CD4-positive, alpha-beta T cell (primary cell): Measurements from ENCODE around the gene TNC. TPM values are rescaled to one million over a fixed set of nuclear protein-coding genes. Genes with fewer than 3 reads are reported as not detected.

Experiments used
- ATAC-seq: fragments of 200-7000 bp; cut with Tn5 transposase; one replicate; pipeline ENCODE4 v1.10.0; 2022; ENCODE audit warnings: mild to moderate bottlenecking; ENCODE audit not compliant: poor library complexity
- CTCF ChIA-PET: fragments of 350-600 bp; sonication (Branson Sonifier 250); formaldehyde crosslinking; loops from one replicate; lab custom pipeline; 2021; ENCODE audit warnings: antibody characterized with exemption, inconsistent platforms; lab: Charles Lee
- POLR2A ChIA-PET: fragments of 350-600 bp; sonication (Branson Sonifier 250); formaldehyde crosslinking; loops from one replicate; lab custom pipeline; 2021; ENCODE audit warnings: antibody characterized with exemption, inconsistent platforms; lab: Charles Lee
- DNase-seq, 14 experiments: peaks; one replicate each; pipeline ENCODE4 v3.0.0-alpha.2; 2013 to 2020; ENCODE audit warnings: mixed read lengths in 2 of 14
- H3K27ac ChIP-seq, 2 donors: one replicate each; pipeline versions ENCODE4 v1.5.1 to v1.7.0; 2013; ENCODE audit warnings: low read length in 2 of 2, low read depth in 1 of 2, mild to moderate bottlenecking in 1 of 2
- H3K27me3 ChIP-seq, 2 experiments: 1 replicate in 1 of 2; 2 replicates in 1 of 2; pipeline versions ENCODE4 v1.6.1 to v1.7.0; 2013; ENCODE audit warnings: low read length in 2 of 2, control low read depth in 1 of 2, mild to moderate bottlenecking in 1 of 2, moderate library complexity in 1 of 2; ENCODE audit not compliant: insufficient read depth in 2 of 2, control insufficient read depth in 1 of 2
- H3K36me3 ChIP-seq: one replicate; pipeline ENCODE4 v1.6.1; 2013; ENCODE audit warnings: low read length, control low read depth; ENCODE audit not compliant: insufficient read depth
- H3K4me1 ChIP-seq: one replicate; pipeline ENCODE4 v1.6.1; 2013; ENCODE audit warnings: low read length, control low read depth; ENCODE audit not compliant: insufficient read depth
- H3K4me3 ChIP-seq: one replicate; pipeline ENCODE4 v1.5.1; 2013; ENCODE audit warnings: mild to moderate bottlenecking, low read length, moderate library complexity
- H3K9me3 ChIP-seq, 2 experiments: 1 replicate in 1 of 2; 2 replicates in 1 of 2; pipeline versions ENCODE4 v1.6.1 to v1.7.0; 2013; ENCODE audit warnings: low read length in 2 of 2, mild to moderate bottlenecking in 2 of 2, control low read depth in 1 of 2, moderate library complexity in 1 of 2; ENCODE audit not compliant: control insufficient read depth in 1 of 2, insufficient read depth in 1 of 2
- H3K27ac Mint-ChIP-seq: one replicate; pipeline ENCODE4 v1.8.0; 2020; ENCODE audit warnings: mixed read lengths
- H3K27me3 Mint-ChIP-seq: one replicate; pipeline ENCODE4 v1.8.0; 2021; ENCODE audit warnings: mixed read lengths
- H3K36me3 Mint-ChIP-seq: one replicate; pipeline ENCODE4 v1.8.0; 2021; ENCODE audit warnings: low read depth, mixed read lengths
- H3K4me1 Mint-ChIP-seq: one replicate; pipeline ENCODE4 v1.8.0; 2021; ENCODE audit warnings: low read depth, mixed read lengths
- H3K4me3 Mint-ChIP-seq: one replicate; pipeline ENCODE4 v1.8.0; 2020; ENCODE audit warnings: mild to moderate bottlenecking, mixed read lengths
- H3K9me3 Mint-ChIP-seq: one replicate; pipeline ENCODE4 v1.8.0; 2020; ENCODE audit warnings: mixed read lengths
- intact Hi-C, 2 experiments: fragments of 100-400 bp; cut with DNase I in 1 of 2; cut with micrococcal nuclease in 1 of 2; formaldehyde crosslinking; loops; one replicate each; pipeline versions ENCODE4 v1.15.1 to v1.9.0; 2023 to 2025; cut with DNase I, micrococcal nuclease
- total RNA-seq, 174 experiments: library from RNA in 2 of 174; stranded (reverse) in 2 of 174; gene quantifications; one replicate each; pipeline ENCODE4 v1.2.3 and lab custom pipeline; 2021 to 2026
- TF ChIP-seq, protein P1 (sequence below): fragments of 200-600 bp; IDR thresholded peaks from one replicate; pipeline ENCODE4 v1.8.0; 2022; ENCODE audit warnings: antibody characterized with exemption, mild to moderate bottlenecking

TNC gene
- total RNA-seq, 2 experiments from 2014 or later = 0.03 to 0.05 TPM

DNA sequence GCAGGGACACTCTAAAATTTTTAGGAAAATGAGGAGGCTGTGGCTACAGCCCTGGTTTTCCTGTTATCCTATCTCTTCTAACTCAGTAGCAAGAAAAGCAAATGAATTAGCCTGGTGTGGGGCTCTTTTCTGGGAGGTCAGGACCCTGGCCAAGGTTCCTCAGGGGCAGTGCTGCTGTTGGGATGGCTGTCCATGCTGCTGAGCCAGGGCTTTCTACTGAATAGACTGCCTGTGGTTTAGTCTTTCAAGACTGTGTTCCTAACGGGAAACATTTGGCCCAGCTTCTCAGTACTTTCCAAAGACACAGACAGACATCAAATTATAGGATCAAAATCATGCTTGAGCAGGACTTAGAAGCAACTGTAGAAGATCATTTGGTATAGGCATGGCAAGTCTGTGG lies 18.1 kb downstream of the TNC start:
- H3K4me1 Mint-ChIP-seq = no peaks in the 10 kb centered on the region
- CTCF ChIA-PET = no interaction called here
- Histone ChIP-seq H3K4me1 (no peaks in the 10 kb centered on the region), H3K27ac (no peak overlapping the region), H3K36me3 (no peaks in the 10 kb centered on the region), H3K27me3 (no peaks in the 10 kb centered on the region), H3K4me3 (no peak overlapping the region), H3K9me3 (no peaks in the 10 kb centered on the region)
- intact Hi-C loops = loop anchor here in 1 of 2 experiments (10.0 kb wide), 1 partner anchor 55 kb away; no protein-coding TSS in a partner anchor
- ATAC-seq (no peak), DNase-seq (no peak)
- H3K4me3 Mint-ChIP-seq = no peak overlapping the region
- H3K9me3 Mint-ChIP-seq = no peaks in the 10 kb centered on the region
- POLR2A ChIA-PET = no interaction called here
- TF ChIP-seq, protein P1, sequence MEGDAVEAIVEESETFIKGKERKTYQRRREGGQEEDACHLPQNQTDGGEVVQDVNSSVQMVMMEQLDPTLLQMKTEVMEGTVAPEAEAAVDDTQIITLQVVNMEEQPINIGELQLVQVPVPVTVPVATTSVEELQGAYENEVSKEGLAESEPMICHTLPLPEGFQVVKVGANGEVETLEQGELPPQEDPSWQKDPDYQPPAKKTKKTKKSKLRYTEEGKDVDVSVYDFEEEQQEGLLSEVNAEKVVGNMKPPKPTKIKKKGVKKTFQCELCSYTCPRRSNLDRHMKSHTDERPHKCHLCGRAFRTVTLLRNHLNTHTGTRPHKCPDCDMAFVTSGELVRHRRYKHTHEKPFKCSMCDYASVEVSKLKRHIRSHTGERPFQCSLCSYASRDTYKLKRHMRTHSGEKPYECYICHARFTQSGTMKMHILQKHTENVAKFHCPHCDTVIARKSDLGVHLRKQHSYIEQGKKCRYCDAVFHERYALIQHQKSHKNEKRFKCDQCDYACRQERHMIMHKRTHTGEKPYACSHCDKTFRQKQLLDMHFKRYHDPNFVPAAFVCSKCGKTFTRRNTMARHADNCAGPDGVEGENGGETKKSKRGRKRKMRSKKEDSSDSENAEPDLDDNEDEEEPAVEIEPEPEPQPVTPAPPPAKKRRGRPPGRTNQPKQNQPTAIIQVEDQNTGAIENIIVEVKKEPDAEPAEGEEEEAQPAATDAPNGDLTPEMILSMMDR = no peak
- H3K27ac Mint-ChIP-seq = no peak overlapping the region
- peaks cover 26% of the 10 kb centered on the region for H3K27me3 Mint-ChIP-seq
- no peaks in the 10 kb centered on the region for H3K36me3 Mint-ChIP-seq

DNA sequence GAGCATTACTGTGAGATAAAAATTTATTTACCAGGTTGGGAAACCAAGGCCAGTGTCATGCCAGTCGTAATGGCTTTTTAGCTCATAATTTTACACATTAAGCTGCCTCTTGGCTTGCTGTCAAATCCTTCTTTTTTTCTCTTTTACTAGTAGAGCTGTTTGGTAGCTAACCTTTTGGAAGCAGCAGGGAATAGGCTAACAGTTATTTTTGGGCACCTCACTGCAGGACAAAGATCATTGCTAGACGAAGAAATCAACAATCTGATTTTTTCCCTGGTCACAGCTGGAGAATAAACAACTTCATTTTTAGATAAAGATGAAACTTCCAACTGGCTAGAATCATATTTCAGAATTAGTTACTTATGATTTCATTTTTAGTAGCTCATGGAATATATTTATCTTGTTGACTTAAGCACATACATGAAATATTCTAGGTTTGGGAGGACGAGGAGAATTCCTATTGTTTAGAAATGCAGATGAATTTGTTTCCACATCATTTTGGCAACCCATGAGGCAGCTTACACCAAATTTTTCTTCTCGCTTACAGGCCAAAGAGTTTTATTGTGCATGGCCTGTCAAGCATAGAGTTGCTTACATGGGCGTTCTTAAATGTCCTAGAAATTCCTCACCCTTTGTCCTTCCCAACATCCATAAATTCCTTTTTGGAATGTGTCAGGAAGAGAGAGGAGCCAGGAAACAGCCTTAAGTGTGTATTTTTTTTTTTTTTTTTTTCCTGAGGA lies 19.6 kb downstream of the TNC start:
- Histone ChIP-seq H3K4me3 (no peak overlapping the region), H3K4me1 (no peaks in the 10 kb centered on the region), H3K27ac (no peak overlapping the region), H3K27me3 (peaks cover 0 to 3% of the 10 kb centered on the region in 2 experiments), H3K36me3 (no peaks in the 10 kb centered on the region), H3K9me3 (no peaks in the 10 kb centered on the region)
- intact Hi-C loops = no loop called here
- POLR2A ChIA-PET = no interaction called here
- Mint-ChIP-seq H3K4me1 (no peaks in the 10 kb centered on the region), H3K27me3 (peaks cover 18% of the 10 kb centered on the region), H3K9me3 (no peaks in the 10 kb centered on the region), H3K4me3 (no peak overlapping the region), H3K27ac (no peak overlapping the region), H3K36me3 (no peaks in the 10 kb centered on the region)
- CTCF ChIA-PET = no interaction called here
- ATAC-seq = no peak
- TF ChIP-seq, protein P1 = no peak
- DNase-seq = no peak

DNA sequence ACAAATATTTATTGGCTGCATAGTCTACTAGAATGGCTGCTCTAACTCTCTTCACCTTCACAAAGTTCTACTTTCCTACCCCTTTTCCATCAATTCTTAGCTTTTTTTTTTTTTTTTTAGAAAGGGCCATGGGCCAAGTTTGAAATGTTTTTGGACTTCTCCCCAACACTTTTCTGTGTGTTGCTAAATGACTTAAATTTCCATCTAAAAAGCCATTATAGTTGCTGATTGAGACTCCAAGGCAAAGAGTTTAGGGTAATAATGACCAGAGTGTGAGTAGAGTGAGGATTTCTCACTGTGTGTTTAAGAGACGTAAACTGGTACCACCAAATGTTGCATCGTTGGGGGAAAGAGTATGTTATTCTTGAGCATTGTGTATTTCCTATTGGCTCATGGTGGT lies 24.4 kb downstream of the TNC start:
- H3K36me3 Mint-ChIP-seq = no peaks in the 10 kb centered on the region
- no peak overlapping the region for H3K27ac Mint-ChIP-seq
- ChIA-PET POLR2A (no interaction called here), CTCF (interaction anchor here (0.5 kb wide), 1 partner anchor 1729 kb away, joined by 3 read pairs; no protein-coding TSS in a partner anchor)
- TF ChIP-seq, protein P1 = no peak
- H3K9me3 Mint-ChIP-seq = no peaks in the 10 kb centered on the region
- Histone ChIP-seq H3K36me3 (no peaks in the 10 kb centered on the region), H3K4me3 (no peak overlapping the region), H3K27me3 (peaks cover 3 to 4% of the 10 kb centered on the region in 2 experiments), H3K4me1 (no peaks in the 10 kb centered on the region), H3K9me3 (no peaks in the 10 kb centered on the region), H3K27ac (no peak overlapping the region)
- ATAC-seq = no peak
- H3K4me1 Mint-ChIP-seq = no peaks in the 10 kb centered on the region
- no peak overlapping the region for H3K4me3 Mint-ChIP-seq
- intact Hi-C loops = no loop called here
- H3K27me3 Mint-ChIP-seq = peaks cover 28% of the 10 kb centered on the region
- no peak for DNase-seq
